ENCODE data around the gene CREB5.
A peak's percentile ranks its signal among the peaks of the same experiment; 100 is the strongest.

Gene CREB5

DNA sequence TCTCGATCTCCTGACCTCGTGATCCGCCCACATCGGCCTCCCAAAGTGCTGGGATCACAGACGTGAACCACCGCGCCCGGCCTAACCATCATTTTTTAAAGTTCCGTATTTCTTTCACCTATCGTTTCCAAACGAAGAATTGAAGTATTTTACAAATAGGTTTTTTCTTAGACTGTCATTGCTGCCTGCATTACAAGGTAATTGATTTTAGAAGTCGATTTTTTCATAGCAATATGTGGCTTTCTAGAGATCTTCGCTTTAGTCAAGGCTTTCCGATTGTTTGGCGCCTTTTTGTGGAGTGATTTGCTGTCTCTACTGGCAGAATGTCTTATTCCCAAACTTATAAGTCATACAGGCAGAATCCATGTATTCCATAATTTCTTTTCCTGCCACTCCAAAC, 436.6 kb downstream of the CREB5 start:
- no peak for DNase-seq (ENCODE audit: extremely low spot score)
- POLR2A ChIA-PET = no interaction called here
- CTCF ChIA-PET = no interaction called here

DNA sequence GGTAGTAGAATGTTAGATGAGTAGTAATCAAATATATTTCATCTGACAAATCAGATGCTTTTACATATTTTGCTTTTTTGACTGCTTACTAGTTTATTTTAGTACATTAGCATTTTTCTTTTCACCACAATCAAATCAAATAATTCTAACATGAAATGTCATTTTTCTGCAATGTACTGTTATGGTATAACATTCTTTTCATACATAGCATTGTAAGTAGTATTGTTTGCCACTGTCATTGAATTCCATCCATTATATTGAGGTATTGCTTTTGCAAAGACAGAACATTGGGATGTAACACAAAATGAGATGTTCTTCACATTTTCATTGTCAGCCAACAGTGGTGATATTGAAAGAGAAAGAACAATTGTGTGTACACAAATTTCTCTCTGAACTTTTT, 438.4 kb downstream of the CREB5 start:
- TF ChIP-seq, protein P1, sequence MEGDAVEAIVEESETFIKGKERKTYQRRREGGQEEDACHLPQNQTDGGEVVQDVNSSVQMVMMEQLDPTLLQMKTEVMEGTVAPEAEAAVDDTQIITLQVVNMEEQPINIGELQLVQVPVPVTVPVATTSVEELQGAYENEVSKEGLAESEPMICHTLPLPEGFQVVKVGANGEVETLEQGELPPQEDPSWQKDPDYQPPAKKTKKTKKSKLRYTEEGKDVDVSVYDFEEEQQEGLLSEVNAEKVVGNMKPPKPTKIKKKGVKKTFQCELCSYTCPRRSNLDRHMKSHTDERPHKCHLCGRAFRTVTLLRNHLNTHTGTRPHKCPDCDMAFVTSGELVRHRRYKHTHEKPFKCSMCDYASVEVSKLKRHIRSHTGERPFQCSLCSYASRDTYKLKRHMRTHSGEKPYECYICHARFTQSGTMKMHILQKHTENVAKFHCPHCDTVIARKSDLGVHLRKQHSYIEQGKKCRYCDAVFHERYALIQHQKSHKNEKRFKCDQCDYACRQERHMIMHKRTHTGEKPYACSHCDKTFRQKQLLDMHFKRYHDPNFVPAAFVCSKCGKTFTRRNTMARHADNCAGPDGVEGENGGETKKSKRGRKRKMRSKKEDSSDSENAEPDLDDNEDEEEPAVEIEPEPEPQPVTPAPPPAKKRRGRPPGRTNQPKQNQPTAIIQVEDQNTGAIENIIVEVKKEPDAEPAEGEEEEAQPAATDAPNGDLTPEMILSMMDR (IDR thresholded peaks at IDR 0.05; ENCODE audit: control extremely low read depth, extremely low read depth, low read depth, missing control alignments) = no peak
- ChIA-PET CTCF (no interaction called here), POLR2A (no interaction called here)
- DNase-seq (ENCODE audit: extremely low spot score) = no peak

More for the DNA sequence above, 436.6 kb downstream of the CREB5 start:
- TF ChIP-seq, protein P1 (IDR thresholded peaks at IDR 0.05; ENCODE audit: control extremely low read depth, extremely low read depth, low read depth, missing control alignments) = no peak

DNA sequence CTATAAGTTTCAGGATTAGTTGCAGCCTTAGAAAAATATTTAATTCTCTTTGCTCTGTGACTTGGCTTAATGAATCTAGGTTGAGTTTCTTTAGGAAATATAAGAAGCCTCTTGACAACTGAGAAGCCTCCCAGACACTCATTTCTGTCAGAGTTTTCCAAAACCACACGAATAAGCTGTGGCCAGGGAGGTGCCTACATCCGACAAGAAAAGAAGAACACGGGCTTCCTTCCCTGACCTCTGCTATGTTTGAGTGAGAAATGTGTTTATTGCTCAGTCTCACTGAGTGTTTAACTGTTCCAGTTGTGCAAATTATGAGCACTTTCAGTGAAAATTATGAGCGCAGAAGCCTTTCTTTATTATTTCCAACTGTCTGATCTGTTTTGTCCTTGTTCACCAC, 440.8 kb downstream of the CREB5 start:
- DNase-seq (ENCODE audit: extremely low spot score) = no peak
- CTCF ChIA-PET = interaction anchor here (1.0 to 3.7 kb wide), 10 partner anchors 9 to 556 kb away, joined by 3 to 19 read pairs (median 5); no protein-coding TSS in a partner anchor
- POLR2A ChIA-PET = no interaction called here
- TF ChIP-seq, protein P1 (IDR thresholded peaks at IDR 0.05; ENCODE audit: control extremely low read depth, extremely low read depth, low read depth, missing control alignments) = no peak

DNA sequence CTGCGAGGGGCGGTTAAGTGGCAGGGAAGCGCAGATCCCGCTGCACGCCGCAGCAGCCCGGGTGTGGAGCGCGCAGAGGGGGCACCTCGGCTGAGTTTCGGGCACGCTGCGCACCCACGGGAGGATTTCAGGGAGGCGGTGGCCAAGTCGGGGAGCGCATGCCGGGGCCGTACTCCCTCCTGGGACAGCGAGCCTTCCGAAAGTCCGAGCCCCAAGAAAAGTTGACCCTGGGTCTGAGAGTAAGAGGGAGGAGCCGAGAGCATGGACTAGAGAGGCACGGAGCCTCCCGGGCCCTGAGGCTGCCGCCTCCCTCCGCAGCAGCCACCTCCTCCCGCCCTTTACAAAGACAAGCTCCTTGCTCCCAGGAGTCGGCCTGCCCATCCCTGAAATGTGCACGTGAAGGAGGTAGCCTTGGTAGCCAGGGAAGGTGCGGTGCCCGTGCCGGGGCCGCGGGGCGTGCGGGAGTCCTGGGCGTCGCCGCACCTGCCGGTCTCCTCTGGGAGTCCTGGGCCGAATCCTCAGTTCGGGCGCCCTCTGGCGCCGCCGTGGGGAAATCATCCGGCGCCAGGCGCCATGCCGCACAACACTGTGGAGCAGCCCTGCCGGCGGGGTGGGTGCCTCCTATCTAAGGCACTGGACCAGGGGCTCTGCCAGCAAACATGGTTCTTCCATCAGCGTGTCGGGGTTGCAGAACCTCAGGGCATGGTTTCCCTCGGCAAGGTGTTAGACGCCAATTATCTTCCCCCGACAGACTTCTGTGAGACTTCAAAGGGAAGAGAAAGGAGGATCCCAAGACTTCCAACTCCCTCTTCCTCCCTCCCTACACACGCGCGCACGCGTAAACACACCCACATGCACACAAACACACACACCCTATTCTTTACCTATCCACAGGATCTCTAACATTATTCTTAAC, 441.8 kb downstream of the CREB5 start:
- TF ChIP-seq, protein P1 (IDR thresholded peaks at IDR 0.05; ENCODE audit: control extremely low read depth, extremely low read depth, low read depth, missing control alignments) = peak; percentile 88
- ChIA-PET POLR2A (no interaction called here), CTCF (interaction anchor here (0.6 to 3.7 kb wide), 23 partner anchors 8 to 557 kb away, joined by 3 to 19 read pairs (median 4); partner anchors contain the start of gene CREB5)
- DNase-seq (ENCODE audit: extremely low spot score) = peak; percentile 92

DNA sequence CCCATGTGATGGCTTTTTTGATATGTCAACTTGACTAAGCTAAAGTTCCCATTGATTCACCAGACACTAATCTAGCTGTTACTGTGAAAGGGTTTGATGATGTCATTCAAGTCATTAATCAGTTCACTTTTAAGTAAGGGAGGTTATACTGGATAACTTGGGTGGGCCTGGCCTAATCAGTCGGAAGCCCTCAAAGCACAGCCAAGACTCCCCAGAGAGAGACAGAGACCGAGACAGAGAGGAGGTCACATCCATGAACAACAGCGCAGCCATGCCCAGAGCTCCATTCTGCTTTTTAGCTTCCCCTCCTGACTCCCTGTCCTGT, 442.4 kb downstream of the CREB5 start:
- no peak for DNase-seq (ENCODE audit: extremely low spot score)
- ChIA-PET POLR2A (no interaction called here), CTCF (interaction anchor here (0.7 to 3.7 kb wide), 13 partner anchors 8 to 466 kb away, joined by 3 to 19 read pairs (median 5); partner anchors contain the start of gene CREB5)
- TF ChIP-seq, protein P1 (IDR thresholded peaks at IDR 0.05; ENCODE audit: control extremely low read depth, extremely low read depth, low read depth, missing control alignments) = no peak

DNA sequence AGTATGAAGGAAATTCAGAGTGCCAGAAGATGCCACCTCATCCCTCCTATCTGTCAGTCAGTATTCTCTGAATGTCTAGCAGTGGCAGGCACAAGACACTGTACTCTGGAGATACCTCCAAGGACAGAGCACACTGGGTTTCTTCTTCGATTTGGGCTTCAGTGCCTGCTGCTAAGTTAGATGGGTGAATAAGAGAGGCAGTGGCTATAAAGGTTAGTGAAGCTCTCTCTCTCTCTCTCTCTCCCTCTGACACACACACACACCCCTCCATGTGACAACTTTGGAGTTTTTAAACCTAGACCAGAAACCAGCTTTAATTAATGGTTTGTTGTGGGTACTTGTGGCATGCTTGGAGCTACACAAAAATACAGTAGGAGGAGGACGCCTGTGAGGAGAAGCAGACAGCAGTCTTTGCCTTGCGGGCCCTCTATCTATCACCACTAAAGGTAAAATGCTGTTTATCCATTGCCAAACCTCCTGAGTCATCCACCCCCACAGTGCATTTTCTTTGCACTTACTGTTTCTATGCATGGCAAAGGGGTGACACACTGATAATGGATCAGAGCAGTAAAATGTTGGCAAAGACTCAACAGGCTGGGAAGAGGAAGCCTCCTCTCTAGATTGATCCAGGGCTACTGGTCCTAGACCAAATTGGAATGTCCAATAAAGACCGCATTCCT, 443.4 kb downstream of the CREB5 start:
- ChIA-PET CTCF (interaction anchor here (0.8 to 3.7 kb wide), 11 partner anchors 9 to 468 kb away, joined by 3 to 19 read pairs (median 4); partner anchors contain the start of gene CREB5), POLR2A (no interaction called here)
- no peak for DNase-seq (ENCODE audit: extremely low spot score)
- TF ChIP-seq, protein P1 (IDR thresholded peaks at IDR 0.05; ENCODE audit: control extremely low read depth, extremely low read depth, low read depth, missing control alignments) = no peak
